Measurements from ENCODE around the gene SP140.
"Not testable (repeated sequence)": the region's sequence is repeated elsewhere in the genome, so short reads cannot be mapped to it uniquely, and the experiment has no call there.

SP140 gene

GRCh38 chr2:230225486-230225885 is at the start of gene SP140:
Gene SP140 (plus strand): TSS chr2:230225736. CDS start chr2:230225845, 109 bp downstream.
- peak; percentile 33 to 48 (median 46) for DNase-seq

DNA sequence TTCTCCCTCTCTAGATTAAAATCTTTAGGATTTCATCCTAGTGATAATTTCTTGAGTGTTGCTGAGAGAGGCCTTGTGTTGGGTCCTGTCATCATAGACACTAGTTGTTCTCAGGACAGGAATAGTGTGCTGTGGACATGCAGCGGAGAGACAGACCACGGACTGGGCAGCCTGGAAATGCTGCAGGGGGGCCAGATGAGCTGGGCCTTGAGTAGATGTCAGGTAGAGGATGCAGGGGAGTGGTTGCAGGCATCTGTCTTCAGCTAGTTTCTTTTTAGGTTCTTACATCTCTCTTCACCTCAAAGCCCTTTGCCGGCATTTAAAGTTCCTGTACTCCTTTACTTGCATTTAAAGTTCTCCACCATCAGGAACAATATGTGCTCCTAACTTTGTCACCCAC is 48.5 kb upstream of the SP140 start:
- no peak for DNase-seq

GRCh38 chr2:230178546-230179485 is 46.7 kb upstream of the SP140 start:
- no peak for DNase-seq

DNA sequence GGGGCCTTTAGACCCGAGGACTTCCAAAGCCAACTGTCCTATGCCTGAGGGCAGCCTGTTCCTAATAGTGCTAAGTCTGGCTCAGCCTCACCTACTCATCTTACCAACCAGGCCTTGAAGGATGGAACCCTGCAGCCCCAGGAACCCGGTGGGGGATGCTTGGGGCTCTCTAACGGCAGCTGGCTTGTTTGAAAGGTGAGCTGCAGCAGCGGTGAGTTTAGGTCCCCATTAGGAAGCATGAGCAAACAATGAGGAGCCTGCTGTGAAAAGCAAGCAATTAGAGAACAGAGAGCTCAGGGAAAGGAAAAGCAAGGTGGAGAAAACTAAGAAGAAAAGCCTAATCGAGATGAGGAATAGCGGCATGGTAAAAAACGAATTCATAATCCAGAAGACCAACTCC is 45.6 kb upstream of the SP140 start:
- no peak for DNase-seq

GRCh38 chr2:230181195-230181594 is 44.3 kb upstream of the SP140 start:
- DNase-seq: no peak

DNA sequence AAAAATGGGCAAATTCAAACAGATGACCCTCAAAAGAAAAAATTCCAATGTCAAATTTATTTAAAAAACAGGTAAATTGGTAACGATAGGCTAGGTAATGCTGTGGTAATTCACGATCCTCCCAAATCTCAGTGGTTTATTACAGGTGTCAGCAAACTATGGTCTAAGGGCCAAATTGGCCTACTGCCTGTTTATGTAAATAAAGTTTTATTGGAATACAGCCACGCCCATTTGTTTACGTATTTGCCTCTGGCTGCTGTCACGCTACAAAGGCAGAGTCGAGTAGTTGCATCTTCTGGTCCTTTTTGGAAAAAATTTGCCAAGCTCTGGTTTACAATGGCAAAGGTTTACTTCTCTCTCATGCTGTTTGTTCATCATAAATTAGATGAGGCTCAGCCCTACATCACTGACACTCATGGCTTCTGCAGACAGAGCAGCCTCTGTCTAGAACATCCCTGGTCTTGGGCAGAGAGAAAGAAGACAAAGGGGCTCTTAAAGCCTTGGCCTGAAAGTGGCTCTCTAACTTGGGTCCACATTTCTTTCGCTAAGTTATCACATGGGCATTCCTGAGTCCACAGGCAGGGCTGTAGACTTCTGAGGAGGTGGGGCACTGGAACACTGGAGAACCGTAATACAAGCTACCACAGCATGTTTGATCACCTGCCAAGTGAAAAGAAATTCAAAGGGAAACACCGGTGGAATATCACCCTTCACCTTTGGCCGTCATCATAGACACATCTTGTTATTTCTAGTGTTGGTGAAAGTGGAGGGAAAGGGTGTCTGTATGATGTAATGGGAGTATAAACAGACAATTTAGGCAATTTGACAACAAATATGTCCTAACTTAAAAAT is 40.6 kb upstream of the SP140 start:
- DNase-seq: no peak

GRCh38 chr2:230202430-230203109 is 23.0 kb upstream of the SP140 start:
- DNase-seq: no peak

GRCh38 chr2:230203110-230203676 is 22.3 kb upstream of the SP140 start:
- no peak for DNase-seq

- DNase-seq: no peak
These were observed 20.5 kb upstream of the SP140 start for GRCh38 chr2:230205034-230205433.

GRCh38 chr2:230205721-230206120 is 19.8 kb upstream of the SP140 start:
- DNase-seq: no peak

GRCh38 chr2:230208576-230208975 is 17.0 kb upstream of the SP140 start:
- no peak for DNase-seq

GRCh38 chr2:230209422-230210051 is 16.0 kb upstream of the SP140 start:
- DNase-seq: no peak

GRCh38 chr2:230216489-230216888 is 9.0 kb upstream of the SP140 start:
- no peak for DNase-seq

DNA sequence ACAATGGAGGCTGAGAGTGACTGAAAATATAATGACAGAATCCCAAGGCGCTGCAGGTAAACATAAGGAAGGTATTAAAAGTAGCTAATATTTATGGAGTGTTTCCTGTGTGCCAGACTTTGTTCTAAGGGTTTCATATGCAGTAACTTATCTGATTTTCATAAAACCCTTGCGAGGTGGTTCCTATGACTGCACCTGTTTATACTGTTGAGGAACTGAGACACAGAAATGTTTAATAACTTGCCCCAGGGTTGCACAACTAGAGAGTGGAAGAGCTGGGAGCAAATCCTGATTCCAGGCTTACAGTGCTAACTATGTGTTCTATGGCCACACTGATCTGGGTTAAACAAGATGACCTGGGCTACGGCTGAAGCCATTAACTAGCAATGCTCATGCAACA is 8.1 kb upstream of the SP140 start:
- no peak for DNase-seq

DNA sequence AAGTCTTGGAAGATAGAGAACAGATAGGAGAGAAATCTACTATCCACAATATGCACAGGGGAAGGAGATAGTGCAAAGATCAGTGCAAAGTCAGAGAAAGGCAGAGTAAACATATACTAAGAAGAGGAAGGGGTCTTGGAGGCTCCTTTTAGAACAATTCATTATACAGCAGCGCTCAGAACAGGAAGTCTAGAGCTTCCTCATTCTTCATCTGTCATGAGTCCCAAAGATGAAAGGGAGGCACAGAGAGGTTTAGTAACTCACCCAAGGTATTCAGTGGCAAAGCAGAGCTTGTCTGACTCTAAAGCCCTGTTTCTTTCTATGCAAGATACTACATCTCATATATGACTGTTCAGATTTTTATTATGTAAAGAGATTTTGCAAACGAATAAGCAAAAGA is 7.1 kb upstream of the SP140 start:
- DNase-seq: no peak

DNA sequence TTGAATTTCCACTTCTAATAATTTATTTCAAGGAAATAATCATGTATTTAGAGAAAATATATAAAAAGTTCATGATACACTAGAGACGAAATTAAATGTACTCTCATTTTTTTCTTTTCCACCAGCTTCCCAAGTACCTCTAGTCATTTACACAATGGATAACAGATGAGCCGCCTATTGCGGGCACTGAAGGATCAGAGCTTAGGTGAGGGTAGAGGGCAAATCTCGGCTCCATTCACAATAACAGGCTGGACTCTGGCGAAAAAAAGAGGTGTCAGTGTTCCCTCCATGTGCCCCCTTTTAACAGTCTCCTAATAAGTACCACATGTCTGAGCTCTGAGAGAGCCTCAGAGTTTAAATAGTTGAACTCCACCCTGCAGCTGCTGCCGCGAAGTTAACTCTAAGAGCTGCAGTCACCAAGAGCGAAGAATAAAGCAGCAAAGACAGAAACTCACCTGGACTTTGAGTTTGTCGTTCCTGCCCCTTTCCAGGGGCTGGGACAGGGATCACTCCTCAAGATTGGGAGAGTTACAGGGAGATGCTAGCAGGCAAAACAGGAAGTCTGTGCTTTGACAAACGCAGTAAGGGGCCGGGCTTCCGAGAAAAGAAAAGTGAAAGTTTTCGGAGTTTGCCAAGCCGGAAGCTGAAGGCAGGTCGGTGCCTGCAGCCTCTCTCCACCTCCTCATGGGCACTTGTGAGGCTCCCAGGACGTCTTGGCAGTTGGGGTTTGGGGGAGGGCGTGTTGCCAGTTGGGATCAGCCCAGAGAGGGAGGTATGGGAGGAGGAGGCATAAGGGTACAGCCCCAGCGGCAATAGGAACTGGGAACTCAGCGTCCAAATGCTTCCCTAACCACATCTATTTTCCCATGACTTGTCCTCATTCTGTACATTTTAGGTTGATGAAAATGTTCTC is 5.9 kb upstream of the SP140 start, which contains the start of gene SP110:
Gene SP110 (minus strand): TSS at position 566 of the 913 bp plus-strand sequence. CDS start 3,057 bp downstream, outside the sequence.
- peak; percentile 14 to 73 (median 54) for DNase-seq

DNA sequence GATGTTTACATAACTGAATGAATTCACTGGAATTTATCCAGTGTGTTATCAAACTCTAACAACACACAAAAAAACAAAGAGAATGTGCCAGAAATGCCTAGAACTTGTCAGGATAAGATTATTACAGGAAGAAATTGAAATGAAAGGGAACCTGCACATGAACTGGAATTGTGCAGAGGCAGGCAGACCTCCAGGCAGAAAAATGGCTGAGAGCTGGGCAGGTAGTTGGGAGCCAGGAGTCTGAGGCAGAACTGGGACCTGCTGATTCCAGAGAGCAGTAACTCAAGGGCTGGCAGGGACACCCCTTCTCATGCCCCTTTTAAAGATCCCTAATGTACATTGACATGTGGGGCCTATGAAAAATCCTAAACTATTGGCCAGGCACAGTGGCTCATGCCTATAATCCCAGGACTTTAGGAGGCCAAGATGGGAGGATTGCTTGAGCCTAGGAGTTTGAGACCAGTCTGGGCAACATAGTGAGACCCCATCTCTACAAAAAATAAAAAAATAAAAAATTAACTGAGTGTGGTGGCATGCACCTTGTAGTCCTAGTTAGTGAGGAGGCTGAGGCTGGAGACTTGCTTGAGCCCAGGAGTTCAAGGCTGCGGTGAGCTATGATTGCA is 5.1 kb upstream of the SP140 start:
- no peak for DNase-seq

GRCh38 chr2:230221493-230221892 is 4.0 kb upstream of the SP140 start:
- DNase-seq: no peak

DNA sequence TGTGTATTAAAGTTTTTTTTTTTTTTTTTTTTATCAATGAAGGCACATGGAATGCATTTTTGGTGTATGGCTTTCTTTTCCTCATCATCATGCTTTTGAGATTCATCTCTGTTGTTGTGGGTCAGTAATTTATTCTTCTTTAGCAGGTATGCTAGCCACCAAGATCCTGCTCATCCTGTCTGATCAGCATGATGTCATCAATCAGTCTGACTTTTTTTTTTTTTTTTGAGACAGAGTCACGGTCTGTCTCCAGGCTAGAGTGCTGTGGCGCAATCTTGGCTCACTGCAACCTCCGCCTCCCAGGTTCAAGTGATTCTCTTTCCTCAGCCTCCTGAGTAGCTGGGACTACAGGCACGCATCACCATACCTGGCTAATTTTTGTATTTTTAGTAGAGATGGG is 2.7 kb upstream of the SP140 start:
- DNase-seq: not testable (repeated sequence)

DNA sequence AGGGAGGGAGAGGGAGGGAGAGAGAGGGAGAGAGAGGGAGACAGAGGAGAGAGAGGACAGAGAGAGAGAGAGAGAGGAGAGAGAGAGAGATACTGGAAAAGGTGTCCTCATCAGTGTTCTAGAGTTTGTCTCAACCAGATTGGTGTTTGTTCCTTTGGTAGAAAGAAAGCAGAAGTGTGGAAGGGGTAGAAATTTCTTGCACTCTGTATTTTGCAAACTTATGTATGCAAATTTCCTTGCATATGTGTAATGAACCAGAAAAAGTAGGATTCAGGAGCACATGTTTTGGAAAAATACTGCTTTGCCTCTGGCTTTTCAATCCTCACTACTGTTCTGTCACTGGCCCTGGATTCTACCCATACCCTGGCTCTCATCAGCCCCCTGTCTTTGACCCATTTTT is 1.1 kb upstream of the SP140 start:
- DNase-seq: no peak

Data from activated CD4-positive, CD25-positive, alpha-beta regulatory T cell (primary cell).